HEK293 (cell line): ENCODE results near the gene ADAMTS2.

Experiments
- CTCF ChIA-PET: fragments of 350-600 bp; formaldehyde crosslinking; extraction: SDS; loops from one replicate; lab custom pipeline; 2021; ENCODE audit warnings: antibody characterized with exemption; lab: Yijun Ruan, JAX
- POLR2A ChIA-PET: fragments of 300-600 bp; formaldehyde crosslinking; extraction: SDS; loops from one replicate; lab custom pipeline; 2020; ENCODE audit warnings: antibody characterized with exemption, inconsistent platforms; lab: Yijun Ruan, JAX
- H3K27ac ChIP-seq: fragments of 200-500 bp; sonication (Bioruptor generic); 2 replicates; pipeline ENCODE4 v1.5.1; 2014; ENCODE audit warnings: low read depth, low read length, control low read depth, inconsistent platforms; ENCODE audit errors: extremely low read depth
- H3K36me3 ChIP-seq, 2 experiments: fragments of 200-500 bp in 1 of 2; sonication (Bioruptor generic) in 1 of 2; 1 replicate in 1 of 2; 2 replicates in 1 of 2; pipeline ENCODE4 v1.5.1; 2014 to 2017; ENCODE audit warnings: inconsistent platforms in 2 of 2, low read length in 2 of 2; ENCODE audit not compliant: control insufficient read depth in 2 of 2, insufficient read depth in 1 of 2
- H3K4me1 ChIP-seq: fragments of 200-500 bp; sonication (Bioruptor generic); 2 replicates; pipeline ENCODE4 v1.5.1; 2014; ENCODE audit warnings: mild to moderate bottlenecking, low read length, inconsistent platforms; ENCODE audit not compliant: control insufficient read depth, insufficient read depth
- H3K4me3 ChIP-seq: 2 replicates; pipeline ENCODE4 v1.5.1; 2011; ENCODE audit warnings: low read depth, mild to moderate bottlenecking, control low read depth, low read length, moderate library complexity
- H3K9me3 ChIP-seq: fragments of 200-500 bp; sonication (Bioruptor generic); 2 replicates; pipeline ENCODE4 v1.5.1; 2014; ENCODE audit warnings: low read depth, low read length, inconsistent platforms; ENCODE audit not compliant: control insufficient read depth, insufficient read depth
- FEZF1 ChIP-seq: fragments of 450-650 bp; formaldehyde crosslinking; IDR thresholded peaks from 2 replicates; pipeline ENCODE4 v1.5.1; 2016; ENCODE audit warnings: missing biosample characterization, missing genetic modification characterization
- ZBTB7A ChIP-seq: fragments of 450-650 bp; formaldehyde crosslinking; IDR thresholded peaks from 2 replicates; pipeline ENCODE4 v1.5.1; 2016; ENCODE audit warnings: low read depth, missing biosample characterization, missing genetic modification characterization
- ZIC2 ChIP-seq: fragments of 450-650 bp; formaldehyde crosslinking; IDR thresholded peaks from 2 replicates; pipeline ENCODE4 v1.5.1; 2016; ENCODE audit warnings: missing biosample characterization, missing genetic modification characterization
- ZNF324 ChIP-seq: fragments of 450-650 bp; formaldehyde crosslinking; IDR thresholded peaks from 2 replicates; pipeline ENCODE4 v1.5.1; 2016; ENCODE audit warnings: missing biosample characterization, missing genetic modification characterization
- ZNF560 ChIP-seq: fragments of 450-650 bp; formaldehyde crosslinking; IDR thresholded peaks from 2 replicates; pipeline ENCODE4 v1.5.1; 2017; ENCODE audit warnings: missing biosample characterization, missing genetic modification characterization, borderline replicate concordance
- ZNF610 ChIP-seq: fragments of 450-650 bp; formaldehyde crosslinking; IDR thresholded peaks from 2 replicates; pipeline ENCODE4 v1.5.1; 2016; ENCODE audit warnings: missing biosample characterization, missing genetic modification characterization, borderline replicate concordance
- ZNF624 ChIP-seq: fragments of 450-650 bp; formaldehyde crosslinking; IDR thresholded peaks from 2 replicates; pipeline ENCODE4 v1.5.1; 2017; ENCODE audit warnings: missing biosample characterization, missing genetic modification characterization
- TF ChIP-seq, protein P1 (sequence below): fragments of 450-650 bp; formaldehyde crosslinking; IDR thresholded peaks from 2 replicates; pipeline ENCODE4 v1.5.1; 2017; ENCODE audit warnings: missing biosample characterization, missing genetic modification characterization
- TF ChIP-seq, protein P2 (sequence below): fragments of 450-650 bp; formaldehyde crosslinking; IDR thresholded peaks from 2 replicates; pipeline ENCODE4 v1.5.1; 2016; ENCODE audit warnings: missing biosample characterization, missing genetic modification characterization, borderline replicate concordance

The ADAMTS2 gene

GRCh38 chr5:179211068-179211467 is 134.2 kb downstream of the ADAMTS2 start:
- POLR2A ChIA-PET = no interaction called here

GRCh38 chr5:179210478-179210877 is 134.8 kb downstream of the ADAMTS2 start:
- no peak for TF ChIP-seq FEZF1
- no peak overlapping the region for H3K27ac ChIP-seq
- H3K4me1 ChIP-seq = no peaks in the 10 kb centered on the region
- H3K36me3 ChIP-seq = no peaks in the 10 kb centered on the region
- ChIA-PET POLR2A (no interaction called here), CTCF (no interaction called here)
- no peak overlapping the region for H3K4me3 ChIP-seq
- no peaks in the 10 kb centered on the region for H3K9me3 ChIP-seq

More at GRCh38 chr5:179211068-179211467, 134.2 kb downstream of the ADAMTS2 start:
- Histone ChIP-seq H3K9me3 (no peaks in the 10 kb centered on the region), H3K36me3 (no peaks in the 10 kb centered on the region), H3K4me1 (no peaks in the 10 kb centered on the region), H3K4me3 (no peak overlapping the region), H3K27ac (no peak overlapping the region)
- TF ChIP-seq ZIC2 (tag by site-specific recombination) = peak; percentile 55
- TF ChIP-seq ZBTB7A (tag by site-specific recombination) = no peak
- no peak for TF ChIP-seq ZNF624
- CTCF ChIA-PET = no interaction called here

- Histone ChIP-seq H3K9me3 (no peaks in the 10 kb centered on the region), H3K36me3 (no peaks in the 10 kb centered on the region), H3K4me3 (no peak overlapping the region), H3K4me1 (no peaks in the 10 kb centered on the region), H3K27ac (no peak overlapping the region)
- POLR2A ChIA-PET = no interaction called here
- TF ChIP-seq, protein P1, sequence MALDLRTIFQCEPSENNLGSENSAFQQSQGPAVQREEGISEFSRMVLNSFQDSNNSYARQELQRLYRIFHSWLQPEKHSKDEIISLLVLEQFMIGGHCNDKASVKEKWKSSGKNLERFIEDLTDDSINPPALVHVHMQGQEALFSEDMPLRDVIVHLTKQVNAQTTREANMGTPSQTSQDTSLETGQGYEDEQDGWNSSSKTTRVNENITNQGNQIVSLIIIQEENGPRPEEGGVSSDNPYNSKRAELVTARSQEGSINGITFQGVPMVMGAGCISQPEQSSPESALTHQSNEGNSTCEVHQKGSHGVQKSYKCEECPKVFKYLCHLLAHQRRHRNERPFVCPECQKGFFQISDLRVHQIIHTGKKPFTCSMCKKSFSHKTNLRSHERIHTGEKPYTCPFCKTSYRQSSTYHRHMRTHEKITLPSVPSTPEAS (tag by site-specific recombination) = peak; percentile 98
- TF ChIP-seq, protein P2, sequence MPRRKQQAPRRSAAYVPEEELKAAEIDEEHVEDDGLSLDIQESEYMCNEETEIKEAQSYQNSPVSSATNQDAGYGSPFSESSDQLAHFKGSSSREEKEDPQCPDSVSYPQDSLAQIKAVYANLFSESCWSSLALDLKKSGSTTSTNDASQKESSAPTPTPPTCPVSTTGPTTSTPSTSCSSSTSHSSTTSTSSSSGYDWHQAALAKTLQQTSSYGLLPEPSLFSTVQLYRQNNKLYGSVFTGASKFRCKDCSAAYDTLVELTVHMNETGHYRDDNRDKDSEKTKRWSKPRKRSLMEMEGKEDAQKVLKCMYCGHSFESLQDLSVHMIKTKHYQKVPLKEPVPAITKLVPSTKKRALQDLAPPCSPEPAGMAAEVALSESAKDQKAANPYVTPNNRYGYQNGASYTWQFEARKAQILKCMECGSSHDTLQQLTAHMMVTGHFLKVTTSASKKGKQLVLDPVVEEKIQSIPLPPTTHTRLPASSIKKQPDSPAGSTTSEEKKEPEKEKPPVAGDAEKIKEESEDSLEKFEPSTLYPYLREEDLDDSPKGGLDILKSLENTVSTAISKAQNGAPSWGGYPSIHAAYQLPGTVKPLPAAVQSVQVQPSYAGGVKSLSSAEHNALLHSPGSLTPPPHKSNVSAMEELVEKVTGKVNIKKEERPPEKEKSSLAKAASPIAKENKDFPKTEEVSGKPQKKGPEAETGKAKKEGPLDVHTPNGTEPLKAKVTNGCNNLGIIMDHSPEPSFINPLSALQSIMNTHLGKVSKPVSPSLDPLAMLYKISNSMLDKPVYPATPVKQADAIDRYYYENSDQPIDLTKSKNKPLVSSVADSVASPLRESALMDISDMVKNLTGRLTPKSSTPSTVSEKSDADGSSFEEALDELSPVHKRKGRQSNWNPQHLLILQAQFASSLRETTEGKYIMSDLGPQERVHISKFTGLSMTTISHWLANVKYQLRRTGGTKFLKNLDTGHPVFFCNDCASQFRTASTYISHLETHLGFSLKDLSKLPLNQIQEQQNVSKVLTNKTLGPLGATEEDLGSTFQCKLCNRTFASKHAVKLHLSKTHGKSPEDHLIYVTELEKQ (tag by site-specific recombination) = no peak
- CTCF ChIA-PET = no interaction called here
Measured at GRCh38 chr5:179209359-179210150, 135.7 kb downstream of the ADAMTS2 start.

GRCh38 chr5:179208706-179209358 is 136.4 kb downstream of the ADAMTS2 start:
- POLR2A ChIA-PET = no interaction called here
- TF ChIP-seq ZNF610 (no peak), ZNF560 (tag by site-specific recombination) (no peak), ZNF324 (no peak)
- Histone ChIP-seq H3K4me1 (no peaks in the 10 kb centered on the region), H3K4me3 (no peak overlapping the region), H3K36me3 (no peaks in the 10 kb centered on the region), H3K9me3 (no peaks in the 10 kb centered on the region), H3K27ac (no peak overlapping the region)
- CTCF ChIA-PET = no interaction called here
